GM21447 (cell line): ENCODE data around the gene KPNA2.
A peak's percentile ranks its signal among the peaks of the same experiment; 100 is the strongest.
"Not testable (repeated sequence)": the region's sequence is repeated elsewhere in the genome, so short reads cannot be mapped to it uniquely, and the experiment has no call there.

Experiments
- ATAC-seq: cut with Tn5 transposase; IDR thresholded peaks from one replicate; pipeline ENCODE4 v1.9.1; 2021; ENCODE audit not compliant: unreplicated experiment

KPNA2 gene

DNA sequence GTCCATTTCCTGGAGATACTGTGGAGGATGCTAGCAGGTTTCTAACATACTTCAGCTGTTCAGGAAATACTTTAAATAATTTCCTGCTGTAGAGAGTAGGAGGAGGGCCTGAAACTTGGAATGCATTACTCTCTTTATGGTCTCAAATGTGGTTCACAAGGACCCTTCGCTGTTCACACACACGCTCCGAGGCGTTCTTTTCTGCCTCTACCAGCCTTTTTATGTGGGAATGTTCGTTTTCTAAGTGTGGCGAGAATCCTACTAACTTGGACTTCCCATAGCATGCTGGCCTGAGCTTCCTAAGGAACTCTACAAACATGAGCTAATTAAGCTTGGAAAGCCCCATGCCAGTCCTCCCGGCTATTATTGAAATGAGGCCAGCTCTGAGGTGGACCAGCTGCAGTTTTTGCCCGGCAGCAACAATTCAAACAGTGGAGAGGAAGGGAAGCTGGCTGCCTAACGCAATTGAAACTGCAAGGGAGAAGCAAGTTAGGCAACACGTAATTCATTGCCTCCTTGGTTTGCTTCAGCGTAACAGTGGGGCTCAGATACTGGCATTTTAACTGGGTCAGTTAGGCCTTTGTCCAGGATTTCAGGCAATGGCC is 18.9 kb downstream of the KPNA2 start:
- ATAC-seq: no peak

DNA sequence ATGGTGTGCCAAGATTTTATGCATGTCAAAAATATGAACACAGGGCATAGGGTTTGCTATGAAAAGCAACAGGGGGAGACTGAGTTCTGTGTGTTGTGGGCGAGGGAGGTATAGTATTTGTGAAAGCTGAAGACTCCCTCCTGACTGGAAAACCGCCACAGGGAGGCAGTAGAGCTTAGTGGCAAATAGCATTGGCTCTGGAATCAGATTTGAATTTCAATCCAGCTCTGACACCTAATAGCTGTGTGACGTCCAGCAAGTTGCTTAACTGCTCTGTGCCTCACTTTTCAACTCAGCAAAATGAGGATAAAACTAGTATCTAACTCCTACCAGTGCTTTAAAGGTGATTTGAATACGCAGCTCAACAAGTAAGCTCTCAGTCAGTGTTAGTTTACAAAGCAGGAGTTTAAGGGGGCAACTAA is 22.0 kb downstream of the KPNA2 start:
- ATAC-seq: no peak

- ATAC-seq: no peak
These were observed 24.8 kb downstream of the KPNA2 start for GRCh38 chr17:68060336-68060735.

DNA sequence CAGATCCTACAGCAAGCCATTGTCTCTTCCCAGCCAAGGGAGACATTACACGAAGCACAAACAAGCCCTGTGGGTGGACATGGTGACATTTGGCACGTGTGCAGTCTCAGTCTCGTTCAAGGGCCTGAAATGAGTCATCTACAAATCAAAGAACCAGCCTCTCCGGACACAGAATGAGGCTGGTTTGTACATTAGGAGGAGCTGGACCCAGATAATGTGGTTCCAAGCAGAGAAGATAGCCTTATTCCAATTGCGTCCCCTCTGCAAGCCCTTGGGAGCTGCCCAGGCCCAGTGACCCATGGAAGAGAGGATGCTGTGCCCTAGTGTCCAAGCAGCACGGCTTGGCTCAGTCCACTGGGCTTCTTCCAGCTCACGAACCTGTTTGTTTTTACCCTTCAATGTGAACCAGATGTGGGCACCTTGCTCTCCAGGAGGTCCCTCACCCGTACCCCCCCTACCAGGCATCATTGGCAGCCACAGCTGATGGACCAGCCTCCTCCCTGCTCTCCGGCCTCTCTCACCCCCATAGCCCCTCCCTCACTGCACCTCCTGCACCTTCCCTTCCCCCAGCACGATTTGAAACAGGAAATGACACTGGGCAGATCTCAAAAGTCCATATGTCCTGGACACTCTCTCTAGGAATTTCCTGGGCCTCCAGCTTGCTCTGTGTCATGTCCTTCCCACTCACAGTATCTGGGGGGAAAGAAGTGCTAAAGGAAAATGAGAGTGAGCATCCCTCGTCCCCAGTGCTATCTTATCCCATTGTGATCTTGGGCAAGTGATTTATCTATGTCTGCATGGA is 26.2 kb downstream of the KPNA2 start:
- ATAC-seq: no peak

GRCh38 chr17:68065366-68065765 is 29.8 kb downstream of the KPNA2 start:
- not testable (repeated sequence) for ATAC-seq

- ATAC-seq: not testable (repeated sequence)
These were observed 33.0 kb downstream of the KPNA2 start for GRCh38 chr17:68068512-68068911.

GRCh38 chr17:68070582-68071444 is 35.3 kb downstream of the KPNA2 start:
- ATAC-seq: not testable (repeated sequence)

GRCh38 chr17:68074279-68074678 is 38.7 kb downstream of the KPNA2 start:
- ATAC-seq: no peak

DNA sequence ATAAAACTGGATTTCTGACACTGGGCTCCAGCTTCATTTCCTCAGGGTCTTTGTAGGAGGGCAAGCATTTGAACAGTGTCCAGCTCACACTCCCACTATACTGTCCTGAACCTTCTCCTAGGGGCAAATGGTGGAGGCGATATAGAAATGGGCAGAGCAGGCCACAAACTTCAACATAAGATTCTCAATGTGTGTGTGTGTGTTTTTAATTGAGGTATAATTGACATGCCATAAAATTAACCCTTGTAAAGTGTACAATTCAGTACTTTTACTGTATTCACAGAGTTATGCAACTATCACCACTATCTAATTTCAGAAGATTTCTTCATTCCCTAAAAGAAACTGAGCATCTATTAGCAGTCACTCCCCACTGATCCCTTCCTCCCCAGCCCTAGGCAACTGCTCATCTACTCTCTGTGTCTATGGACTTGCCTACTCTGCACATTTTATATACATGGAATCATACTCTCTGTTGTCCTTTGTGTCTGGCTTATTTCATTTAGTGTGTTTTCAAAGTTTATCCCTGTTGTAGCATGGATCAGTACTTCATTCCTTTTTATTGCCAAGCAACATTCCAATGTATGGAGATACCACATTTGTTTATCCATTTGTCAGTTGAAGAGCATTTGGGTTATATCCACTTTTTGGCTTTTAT is 40.5 kb downstream of the KPNA2 start:
- ATAC-seq: not testable (repeated sequence)

DNA sequence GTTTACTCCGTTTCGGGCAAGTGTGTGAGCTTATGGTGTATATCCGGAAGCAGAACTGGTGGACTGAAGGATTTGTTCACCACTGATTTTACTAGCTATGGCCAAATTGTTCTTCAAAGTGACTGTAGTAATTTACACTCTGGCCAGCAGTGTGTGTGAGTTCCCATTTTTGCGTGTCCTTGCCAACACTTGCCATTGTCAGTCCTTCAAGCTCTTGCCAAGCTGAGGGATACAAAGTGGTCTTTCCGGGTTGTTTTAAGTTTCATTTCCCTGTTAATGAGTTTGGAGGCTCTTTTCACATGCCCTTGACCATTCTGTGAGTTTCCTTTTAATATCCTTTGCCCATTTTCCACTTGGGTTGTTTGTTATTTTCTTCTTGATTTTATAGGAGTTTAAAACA is 42.0 kb downstream of the KPNA2 start:
- ATAC-seq: not testable (repeated sequence)

GRCh38 chr17:68080411-68081150 is 45.0 kb downstream of the KPNA2 start:
- no peak for ATAC-seq

GRCh38 chr17:68081305-68082265 is 46.0 kb downstream of the KPNA2 start:
- not testable (repeated sequence) for ATAC-seq

- ATAC-seq: no peak
These were observed 50.3 kb downstream of the KPNA2 start for GRCh38 chr17:68085771-68086381.

DNA sequence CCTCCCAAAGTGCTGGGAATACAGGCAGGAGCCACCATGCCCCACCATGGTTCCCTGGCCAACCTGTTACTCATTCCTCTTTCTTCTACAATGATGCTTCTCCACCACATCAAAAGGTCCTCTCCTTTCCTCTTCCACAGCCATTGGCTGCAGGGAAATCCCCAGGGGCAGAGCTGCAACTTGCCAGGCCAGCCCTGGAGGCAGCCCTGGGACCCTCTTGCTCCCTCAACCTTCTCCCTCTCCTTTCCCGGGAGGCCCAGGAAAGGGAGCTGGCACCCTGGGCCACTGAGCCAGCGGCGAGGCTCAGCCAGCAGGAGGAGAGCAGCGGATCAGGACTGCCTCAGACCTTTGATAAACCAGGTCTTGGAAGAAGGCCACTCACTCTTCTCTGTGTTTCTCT is 51.1 kb downstream of the KPNA2 start:
- ATAC-seq: not testable (repeated sequence)

- peak; percentile 75 for ATAC-seq
These were observed 51.6 kb downstream of the KPNA2 start for GRCh38 chr17:68087131-68087623.

- ATAC-seq: no peak
These were observed 52.3 kb downstream of the KPNA2 start for GRCh38 chr17:68087851-68088250.

- peak; percentile 43 for ATAC-seq
These were observed 54.3 kb downstream of the KPNA2 start for GRCh38 chr17:68089881-68090280.

GRCh38 chr17:68094481-68095078 is 59.0 kb downstream of the KPNA2 start:
- no peak for ATAC-seq
